ENCODE measurements around the gene CBX5. TPM values are rescaled to one million over a fixed set of nuclear protein-coding genes. Genes with fewer than 3 reads are reported as not detected.
A peak's percentile ranks its signal among the peaks of the same experiment; 100 is the strongest.

Gene CBX5
- total and polyA plus RNA-seq, 10 of the 15 experiments (the other 5 are each of a cell fraction or from before 2014, with no cell fraction given) = 46.7 to 138 (median 74.6) TPM

GRCh38 chr12:54201001-54201794, 78.7 kb downstream of the CBX5 start:
- Histone ChIP-seq H3K4me3 (no peak overlapping the region), H3K9ac (ENCODE audit: control insufficient read depth, insufficient read depth, low read length) (no peak overlapping the region), H2AFZ (ENCODE audit: control insufficient read depth, low read depth, low read length) (no peak overlapping the region), H3K79me2 (ENCODE audit: control insufficient read depth, insufficient read depth, low read length) (no peaks in the 10 kb centered on the region), H4K20me1 (ENCODE audit: control insufficient read depth, insufficient read depth) (no peaks in the 10 kb centered on the region), H3K4me1 (ENCODE audit: control insufficient read depth, insufficient read depth, low read length) (peaks cover 15% of the 10 kb centered on the region), H3K4me2 (ENCODE audit: control insufficient read depth, insufficient read depth) (no peak overlapping the region), H3K27ac (ENCODE audit: control insufficient read depth, insufficient read depth) (no peak overlapping the region), H3K9me3 (replicated peaks; ENCODE audit: control insufficient read depth, insufficient read depth, low read length) (no peaks in the 10 kb centered on the region), H3K27me3 (replicated peaks in 1 of 2; ENCODE audit: control insufficient read depth in 2 of 2, insufficient read depth in 2 of 2, low read length in 1 of 2) (peaks cover 0 to 2% of the 10 kb centered on the region in 2 experiments; a peak in 3 of 4 replicates), H3K36me3 (ENCODE audit: control insufficient read depth in 2 of 2, insufficient read depth in 2 of 2, low read length in 1 of 2) (no peaks in the 10 kb centered on the region)
- in situ Hi-C loops (cut with MboI) (no loop called here), intact Hi-C loops (cut with micrococcal nuclease; ENCODE audit: unreplicated experiment) (loop anchor here (1.0 to 10.0 kb wide), 4 partner anchors 168 to 446 kb away; partner anchors contain the start of genes CISTR, HOXC10 and HOXC5)
- SMC1A ChIA-PET (ENCODE audit: uncharacterized antibody, unreplicated experiment) = interaction anchor here (0.6 to 3.9 kb wide), 23 partner anchors 9 to 439 kb away, joined by 3 to 47 read pairs (median 4); partner anchors contain the start of genes HOXC10, HOXC5, HOXC6 and HOXC8
- FAIRE-seq (peak; percentile 54), ATAC-seq (peak; percentile 97), DNase-seq (ENCODE audit: low read depth, low spot score) (no peak)
- CTCF ChIA-PET = interaction anchor here (0.6 to 8.6 kb wide), 42 partner anchors 8 to 457 kb away, joined by 3 to 113 read pairs (median 4); partner anchors contain the start of genes HOXC10, HOXC4, HOXC5 and HOXC6
- RAD21 ChIA-PET (ENCODE audit: unreplicated experiment) = interaction anchor here (0.6 to 5.2 kb wide), 15 partner anchors 10 to 216 kb away, joined by 3 to 55 read pairs (median 4); partner anchors contain the start of genes HOXC10, HOXC4, HOXC5 and HOXC8
- TF ChIP-seq RAD21 (IDR thresholded peaks at IDR 0.05; ENCODE audit: insufficient read depth, low read depth, low read length) = peak; percentile 68
- peak; percentile 47 for TF ChIP-seq IKZF1 (conservative IDR thresholded peaks at IDR 0.05)
- TF ChIP-seq YY1 (IDR thresholded peaks at IDR 0.05; ENCODE audit: low read depth, low read length) = peak; percentile 71; the same call in 1 of the 2 replicates
- no peak for TF ChIP-seq MLLT1 (IDR thresholded peaks at IDR 0.05)
- TF ChIP-seq SMC3 (IDR thresholded peaks at IDR 0.05; ENCODE audit: borderline replicate concordance, low read length) = peak; percentile 95
- peak in 1 of 2 experiments; percentile 32; a peak in 1 of 4 replicates for TF ChIP-seq BHLHE40 (IDR thresholded peaks at IDR 0.05; ENCODE audit: borderline replicate concordance in 1 of 2, low read depth in 2 of 2, low read length in 1 of 2)
- TF ChIP-seq POLR2AphosphoS5 (IDR thresholded peaks at IDR 0.05; ENCODE audit: low read length) = no peak
- no peak for TF ChIP-seq EGR1 (IDR thresholded peaks at IDR 0.05; ENCODE audit: borderline replicate concordance in 1 of 2, low read depth in 2 of 2, low read length in 2 of 2)
- TF ChIP-seq ZNF274 (IDR thresholded peaks at IDR 0.05; ENCODE audit: insufficient read depth, insufficient read length) = no peak
- TF ChIP-seq, protein P1, sequence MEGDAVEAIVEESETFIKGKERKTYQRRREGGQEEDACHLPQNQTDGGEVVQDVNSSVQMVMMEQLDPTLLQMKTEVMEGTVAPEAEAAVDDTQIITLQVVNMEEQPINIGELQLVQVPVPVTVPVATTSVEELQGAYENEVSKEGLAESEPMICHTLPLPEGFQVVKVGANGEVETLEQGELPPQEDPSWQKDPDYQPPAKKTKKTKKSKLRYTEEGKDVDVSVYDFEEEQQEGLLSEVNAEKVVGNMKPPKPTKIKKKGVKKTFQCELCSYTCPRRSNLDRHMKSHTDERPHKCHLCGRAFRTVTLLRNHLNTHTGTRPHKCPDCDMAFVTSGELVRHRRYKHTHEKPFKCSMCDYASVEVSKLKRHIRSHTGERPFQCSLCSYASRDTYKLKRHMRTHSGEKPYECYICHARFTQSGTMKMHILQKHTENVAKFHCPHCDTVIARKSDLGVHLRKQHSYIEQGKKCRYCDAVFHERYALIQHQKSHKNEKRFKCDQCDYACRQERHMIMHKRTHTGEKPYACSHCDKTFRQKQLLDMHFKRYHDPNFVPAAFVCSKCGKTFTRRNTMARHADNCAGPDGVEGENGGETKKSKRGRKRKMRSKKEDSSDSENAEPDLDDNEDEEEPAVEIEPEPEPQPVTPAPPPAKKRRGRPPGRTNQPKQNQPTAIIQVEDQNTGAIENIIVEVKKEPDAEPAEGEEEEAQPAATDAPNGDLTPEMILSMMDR (IDR thresholded peaks at IDR 0.05 in 2 of 3, conservative IDR thresholded peaks at IDR 0.05 in 1 of 3; ENCODE audit: control insufficient read depth in 2 of 3, extremely low read depth in 1 of 3, insufficient read depth in 1 of 3, low read depth in 3 of 3, low read length in 3 of 3) = peak; percentile 93 to 98 (median 96)
- 0 out of 4 replicates have a peak, but pooled peaks of 1 of the 2 experiments have one; percentile 17 for TF ChIP-seq IKZF2 (IDR thresholded peaks at IDR 0.05)
- no TSS peak for BruUV-seq (replicated peaks)
- WGBS (ENCODE audit: insufficient coverage, insufficient replicate concordance, low lambda C conversion rate, missing lambda C conversion rate) = 14% methylated on average over 8 of the region's 8 CpGs
- POLR2A ChIA-PET = no interaction called here

Measured in GM12878 (cell line).